Activated CD4-positive, CD25-positive, alpha-beta regulatory T cell (primary cell): ENCODE results near the gene NIPSNAP2.
"Not testable (repeated sequence)": the region's sequence is repeated elsewhere in the genome, so short reads cannot be mapped to it uniquely, and the experiment has no call there.

ENCODE experiments used
- DNase-seq, 4 experiments: peaks; one replicate each; lab custom pipeline; 2025; lab: John Stamatoyannopoulos, UW

NIPSNAP2 gene

DNA sequence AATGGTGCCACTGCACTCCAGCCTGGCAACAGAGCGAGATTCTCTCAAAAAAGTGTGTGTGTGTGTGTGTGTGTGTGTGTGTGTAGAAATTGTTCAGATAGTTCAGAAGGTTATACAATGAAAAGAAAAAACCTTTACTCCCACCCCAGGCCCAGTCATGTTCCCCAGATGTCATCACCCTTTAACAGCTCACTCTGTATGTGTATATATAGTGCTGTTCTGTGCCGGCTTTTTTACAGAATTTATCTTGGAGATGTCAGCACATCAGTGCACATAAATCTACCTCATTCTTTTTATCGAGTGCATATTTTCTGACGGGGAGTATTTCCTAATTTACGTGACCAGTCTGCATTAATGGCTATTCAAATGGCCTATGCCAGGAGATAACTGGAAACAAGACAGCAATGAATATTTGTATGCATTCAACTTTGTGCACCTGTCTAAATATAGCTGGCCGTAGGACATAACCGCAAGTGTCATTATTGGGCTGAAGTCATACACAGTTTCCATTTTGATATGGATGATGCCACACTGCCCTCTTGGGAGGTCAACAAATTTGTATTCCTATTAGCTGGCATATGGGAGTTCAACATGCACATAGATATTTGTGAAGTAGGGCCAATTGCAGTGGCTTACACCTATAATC is 11.7 kb downstream of the NIPSNAP2 start:
- DNase-seq = no peak

DNA sequence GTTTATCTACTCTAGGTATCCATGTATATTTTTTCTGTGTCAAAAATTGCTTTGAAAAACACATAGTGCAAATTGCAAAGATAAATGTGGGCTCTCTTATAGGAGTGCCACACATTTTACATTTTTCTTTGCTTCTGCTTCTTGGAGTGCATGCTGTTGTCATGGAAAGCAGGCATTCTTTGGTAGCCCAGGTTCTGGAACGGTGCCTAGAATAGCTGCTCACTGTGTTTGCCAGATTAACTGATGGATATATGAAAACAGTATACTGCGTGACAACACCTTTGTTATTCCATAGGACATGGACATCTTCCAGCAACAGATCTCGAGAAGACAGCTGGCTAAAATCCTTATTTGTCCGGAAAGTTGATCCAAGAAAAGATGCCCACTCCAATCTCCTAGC is 13.4 kb downstream of the NIPSNAP2 start:
- DNase-seq = no peak

- no peak for DNase-seq
Measured at GRCh38 chr7:55980266-55980665, 15.9 kb downstream of the NIPSNAP2 start.

DNA sequence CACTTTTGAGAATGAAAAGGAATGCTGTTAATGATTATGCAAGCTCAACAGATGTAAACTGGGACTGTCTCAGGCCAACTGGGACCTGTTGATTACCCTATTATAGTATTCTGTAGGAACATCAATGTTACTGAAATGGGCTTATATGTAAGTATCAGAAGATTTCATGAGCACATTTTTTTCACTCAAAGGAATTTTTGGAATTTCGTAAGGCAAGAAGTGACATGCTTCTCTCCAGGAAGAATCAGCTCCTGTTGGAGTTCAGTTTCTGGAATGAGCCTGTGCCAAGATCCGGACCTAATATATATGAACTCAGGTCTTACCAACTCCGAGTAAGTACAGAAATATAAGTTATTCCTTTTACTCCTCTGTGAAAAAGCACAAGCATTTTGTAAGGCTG is 19.2 kb downstream of the NIPSNAP2 start:
- no peak for DNase-seq

GRCh38 chr7:55992346-55992745 is 28.0 kb downstream of the NIPSNAP2 start:
- no peak for DNase-seq

- DNase-seq = no peak
Measured at GRCh38 chr7:55996856-55997500, 32.6 kb downstream of the NIPSNAP2 start.

GRCh38 chr7:56003749-56004148 is 39.4 kb downstream of the NIPSNAP2 start:
- no peak for DNase-seq

DNA sequence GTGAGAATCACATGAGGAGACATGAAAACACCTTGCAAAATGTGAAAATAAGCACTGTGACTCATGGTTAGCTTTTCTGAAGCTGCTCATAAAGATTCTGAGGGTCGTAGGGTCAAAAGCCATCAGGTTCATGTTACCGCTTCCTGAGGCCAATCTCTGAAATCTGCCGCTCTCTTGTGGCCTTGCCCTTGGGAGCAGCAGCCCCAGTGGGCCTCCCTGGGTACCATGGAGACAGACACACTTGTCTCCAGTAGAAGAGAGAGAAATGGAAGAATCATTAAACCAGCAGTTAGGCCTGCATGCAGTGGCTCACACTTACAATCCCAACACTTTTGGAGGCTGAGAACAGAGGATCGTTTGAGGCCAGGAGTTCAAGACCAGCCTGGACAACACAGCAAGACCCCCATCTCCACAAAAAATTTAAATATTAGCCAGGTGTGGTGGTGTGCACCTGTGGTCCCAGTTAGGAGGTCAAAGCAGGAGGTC is 42.8 kb downstream of the NIPSNAP2 start:
- DNase-seq = no peak

GRCh38 chr7:56007891-56008290 is 43.5 kb downstream of the NIPSNAP2 start:
- DNase-seq = no peak

DNA sequence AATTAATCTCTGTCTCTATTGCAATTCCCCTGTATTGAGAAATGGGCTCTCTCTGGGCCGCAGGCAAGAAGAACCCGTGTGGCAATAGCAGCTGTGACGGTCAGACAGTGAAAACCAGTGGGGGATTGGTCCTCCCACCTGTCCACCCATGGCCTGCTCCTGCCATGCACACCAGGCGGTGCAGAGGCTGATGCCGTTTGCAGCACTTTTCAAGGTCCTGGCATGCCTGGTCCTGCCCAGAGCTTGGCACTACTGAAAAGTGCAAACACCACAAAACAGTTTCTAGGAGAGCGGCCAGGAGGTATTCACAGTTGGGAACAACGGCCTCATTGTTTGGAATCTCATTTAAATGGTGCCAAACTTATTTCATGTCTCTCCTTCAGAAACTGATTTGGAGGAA is 45.3 kb downstream of the NIPSNAP2 start:
- no peak for DNase-seq

GRCh38 chr7:56017015-56017414 is 52.6 kb downstream of the NIPSNAP2 start:
- not testable (repeated sequence) for DNase-seq

GRCh38 chr7:56019501-56019900 is 55.1 kb downstream of the NIPSNAP2 start:
- DNase-seq = no peak

DNA sequence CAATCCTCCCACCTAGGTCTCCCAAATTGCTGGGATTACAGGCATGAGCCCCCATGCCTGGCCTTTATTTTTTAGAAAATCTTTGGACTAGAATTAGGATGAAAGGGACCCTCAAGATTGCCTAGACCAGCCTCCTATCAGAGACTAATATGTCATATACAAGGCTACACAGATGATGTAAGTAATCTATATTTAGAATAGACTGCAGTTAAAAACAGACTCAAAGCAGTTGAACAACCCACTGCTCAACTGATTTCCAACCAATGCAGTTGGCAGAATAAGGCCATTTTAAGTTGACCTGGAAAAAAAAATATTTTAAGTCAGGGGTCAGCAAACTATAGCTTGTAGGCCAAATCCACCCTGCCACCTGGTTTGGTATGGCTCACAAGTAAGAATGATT is 59.1 kb downstream of the NIPSNAP2 start:
- no peak for DNase-seq

- no peak for DNase-seq
Measured at GRCh38 chr7:56026538-56026937, 62.2 kb downstream of the NIPSNAP2 start.

GRCh38 chr7:56028942-56029630 is 64.7 kb downstream of the NIPSNAP2 start:
- no peak for DNase-seq

DNA sequence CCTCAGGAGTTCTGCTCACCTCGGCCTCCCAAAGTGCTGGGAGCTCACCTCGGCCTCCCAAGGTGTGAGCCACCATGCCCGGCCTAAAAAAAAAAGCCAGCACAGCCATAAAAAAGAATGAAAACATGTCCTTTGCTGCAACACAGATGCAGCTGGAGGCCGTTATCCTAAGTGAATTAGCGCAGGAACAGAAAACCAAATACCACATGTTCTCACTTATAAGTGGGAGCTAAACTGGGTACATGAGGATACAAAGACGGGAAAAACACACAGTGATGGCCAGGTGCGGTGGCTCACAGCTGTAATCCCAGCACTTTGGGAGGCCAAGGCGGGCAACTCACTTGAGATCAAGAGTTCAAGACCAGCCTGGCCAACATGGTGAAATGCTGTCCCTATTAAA is 66.0 kb downstream of the NIPSNAP2 start:
- no peak for DNase-seq

DNA sequence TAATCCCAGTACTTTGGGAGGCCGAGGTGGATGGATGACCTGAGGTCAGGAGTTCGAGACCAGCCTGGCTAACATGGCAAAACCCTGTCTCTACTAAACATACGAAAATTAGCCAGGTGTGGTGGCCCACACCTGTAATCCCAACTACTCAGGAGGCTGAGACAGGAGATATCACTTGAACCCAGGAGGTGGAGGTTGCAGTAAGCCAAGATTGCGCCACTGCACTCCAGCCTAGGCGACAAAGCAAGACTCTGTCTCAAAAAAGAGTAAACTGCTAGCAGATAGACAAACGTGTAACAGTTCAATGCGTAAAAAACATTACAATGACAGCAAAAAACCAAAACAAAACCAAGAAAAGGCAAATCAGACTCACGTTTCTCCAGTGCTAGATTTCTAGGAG is 67.2 kb downstream of the NIPSNAP2 start:
- DNase-seq = not testable (repeated sequence)

DNA sequence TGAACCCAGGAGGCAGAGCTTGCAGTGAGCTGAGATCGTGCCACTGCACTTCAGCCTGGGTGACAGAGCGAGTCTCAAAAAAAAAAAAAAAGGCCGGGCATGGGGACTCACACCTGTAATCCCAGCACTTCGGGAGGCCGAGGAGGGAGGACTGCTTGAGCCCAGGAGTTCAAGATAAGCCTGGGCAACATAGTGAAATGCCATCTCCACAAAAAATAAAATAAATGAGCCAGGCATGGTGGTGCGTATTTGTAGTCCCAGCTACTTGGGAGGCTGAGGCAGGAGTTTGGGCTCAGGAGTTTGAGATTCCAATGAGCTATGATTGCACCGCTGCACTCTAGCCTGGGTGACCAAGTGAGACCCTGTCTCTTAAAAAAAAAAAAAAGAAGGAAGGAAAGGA is 68.2 kb downstream of the NIPSNAP2 start:
- not testable (repeated sequence) for DNase-seq

- DNase-seq = peak; percentile 16 to 46 (median 34)
Measured at GRCh38 chr7:56033671-56034432, 69.5 kb downstream of the NIPSNAP2 start.

- no peak for DNase-seq
Measured at GRCh38 chr7:56040730-56041129, 76.3 kb downstream of the NIPSNAP2 start.

DNA sequence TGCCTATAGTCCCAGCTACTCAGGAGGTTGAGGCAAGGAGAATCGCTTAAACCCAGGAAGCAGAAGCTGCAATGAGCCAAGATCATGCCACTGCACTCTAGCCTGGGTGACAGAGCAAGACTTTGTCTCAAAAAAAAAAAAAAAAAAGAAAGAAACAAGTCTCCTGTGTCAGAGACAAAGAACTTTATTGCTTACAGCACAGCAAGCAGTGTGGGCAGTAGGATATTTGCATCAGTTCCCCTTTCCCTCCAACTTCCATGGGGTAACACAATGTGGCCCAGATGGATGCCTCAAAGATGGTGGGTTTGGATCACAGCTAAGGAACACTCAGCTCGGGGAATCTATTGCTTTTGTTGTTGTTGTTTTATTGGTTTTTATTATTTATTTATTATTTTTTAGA is 81.4 kb downstream of the NIPSNAP2 start:
- not testable (repeated sequence) for DNase-seq

DNA sequence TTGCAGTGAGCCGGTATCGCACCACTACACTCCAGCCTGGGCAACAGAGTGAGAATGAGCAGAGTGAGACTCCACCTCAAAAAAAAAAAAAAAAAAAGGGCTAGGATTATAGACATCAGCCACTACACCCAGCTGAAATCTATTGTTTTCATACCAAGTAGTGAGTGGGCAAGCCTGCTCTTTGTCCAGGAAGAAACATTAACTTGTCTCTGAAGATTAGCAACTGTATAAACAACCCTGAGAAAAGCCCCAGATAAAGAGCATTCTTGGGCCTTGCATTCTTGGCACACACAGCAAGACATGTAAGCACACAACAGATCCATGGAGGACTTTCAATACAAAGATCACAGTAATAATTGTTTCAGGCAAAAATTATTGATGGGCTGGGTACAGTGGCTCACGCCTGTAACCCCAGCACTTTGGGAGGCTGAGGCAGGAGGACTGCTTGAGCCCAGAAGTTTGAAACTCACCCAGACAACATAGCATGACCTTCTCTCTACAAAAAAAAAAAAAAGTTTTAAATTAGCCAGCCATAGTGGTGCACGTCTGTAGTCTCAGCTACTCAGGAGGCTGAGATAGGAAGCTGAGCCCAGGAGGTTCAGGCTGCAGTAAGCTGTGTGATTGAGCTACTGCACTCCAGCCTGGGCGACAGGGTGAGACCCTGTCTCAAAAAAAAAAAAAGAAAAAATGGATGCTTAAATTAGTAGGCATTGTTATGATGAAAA is 82.5 kb downstream of the NIPSNAP2 start:
- no peak for DNase-seq
